GM13976 (cell line): Measurements from ENCODE around the gene ERC2.

Experiments
- DNase-seq: peaks from one replicate; pipeline ENCODE4 v3.0.0; 2012; ENCODE audit warnings: low spot score
- in situ Hi-C: fragments of 300-500 bp; cut with MboI; formaldehyde crosslinking; loops from one replicate; pipeline ENCODE4 v1.12.0; 2022; ENCODE audit warnings: low sequenced_read_pairs, mixed read lengths, inconsistent platforms; ENCODE audit not compliant: unreplicated experiment
- TF ChIP-seq, protein P1 (sequence below): IDR thresholded peaks from 2 replicates; pipeline ENCODE4 v1.5.1; 2012; ENCODE audit warnings: borderline replicate concordance, mild to moderate bottlenecking; ENCODE audit not compliant: insufficient read depth; ENCODE audit errors: extremely low read depth, missing control alignments, control extremely low read depth

The ERC2 gene

DNA sequence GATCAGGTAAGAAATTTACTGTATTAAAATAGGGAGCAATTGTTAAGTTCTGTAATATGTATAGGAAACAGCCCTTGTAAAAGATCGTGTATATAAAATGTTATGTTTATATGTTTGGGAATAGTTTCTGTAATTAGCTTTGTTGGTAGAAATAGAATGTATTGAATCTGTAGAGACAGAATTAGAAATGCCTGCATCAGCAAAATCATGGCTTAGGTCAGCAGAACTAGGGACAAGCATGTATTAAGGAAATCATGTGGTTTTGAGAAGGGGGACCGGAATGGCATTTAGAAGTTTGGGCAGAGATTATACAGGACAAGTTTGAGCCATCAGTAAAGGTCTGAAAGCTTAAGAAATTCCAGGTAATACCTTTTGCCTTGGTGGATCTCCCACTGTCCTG lies 177.9 kb downstream of the ERC2 start:
- TF ChIP-seq, protein P1, sequence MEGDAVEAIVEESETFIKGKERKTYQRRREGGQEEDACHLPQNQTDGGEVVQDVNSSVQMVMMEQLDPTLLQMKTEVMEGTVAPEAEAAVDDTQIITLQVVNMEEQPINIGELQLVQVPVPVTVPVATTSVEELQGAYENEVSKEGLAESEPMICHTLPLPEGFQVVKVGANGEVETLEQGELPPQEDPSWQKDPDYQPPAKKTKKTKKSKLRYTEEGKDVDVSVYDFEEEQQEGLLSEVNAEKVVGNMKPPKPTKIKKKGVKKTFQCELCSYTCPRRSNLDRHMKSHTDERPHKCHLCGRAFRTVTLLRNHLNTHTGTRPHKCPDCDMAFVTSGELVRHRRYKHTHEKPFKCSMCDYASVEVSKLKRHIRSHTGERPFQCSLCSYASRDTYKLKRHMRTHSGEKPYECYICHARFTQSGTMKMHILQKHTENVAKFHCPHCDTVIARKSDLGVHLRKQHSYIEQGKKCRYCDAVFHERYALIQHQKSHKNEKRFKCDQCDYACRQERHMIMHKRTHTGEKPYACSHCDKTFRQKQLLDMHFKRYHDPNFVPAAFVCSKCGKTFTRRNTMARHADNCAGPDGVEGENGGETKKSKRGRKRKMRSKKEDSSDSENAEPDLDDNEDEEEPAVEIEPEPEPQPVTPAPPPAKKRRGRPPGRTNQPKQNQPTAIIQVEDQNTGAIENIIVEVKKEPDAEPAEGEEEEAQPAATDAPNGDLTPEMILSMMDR = no peak
- no peak for DNase-seq
- in situ Hi-C loops = no loop called here

DNA sequence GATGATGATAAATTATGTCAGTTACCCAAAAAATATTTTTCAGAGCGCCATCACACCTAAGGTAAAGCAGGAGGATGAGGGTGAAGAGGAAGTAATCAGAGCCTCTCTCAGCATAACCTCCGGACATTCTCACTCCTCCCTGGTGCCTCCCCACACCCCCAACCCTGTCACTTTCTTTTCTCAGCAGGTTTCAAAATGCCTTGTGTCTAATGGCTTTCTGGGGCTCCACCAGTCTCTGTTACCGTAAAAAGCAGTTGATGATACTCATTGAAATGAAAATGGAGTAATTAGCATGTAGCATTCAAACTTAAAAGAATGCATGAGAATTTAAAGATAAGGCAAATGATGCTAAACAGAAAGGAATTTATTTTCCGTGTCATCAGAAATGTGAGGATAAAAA lies 180.0 kb downstream of the ERC2 start:
- in situ Hi-C loops = no loop called here
- no peak for DNase-seq
- TF ChIP-seq, protein P1 = no peak

DNA sequence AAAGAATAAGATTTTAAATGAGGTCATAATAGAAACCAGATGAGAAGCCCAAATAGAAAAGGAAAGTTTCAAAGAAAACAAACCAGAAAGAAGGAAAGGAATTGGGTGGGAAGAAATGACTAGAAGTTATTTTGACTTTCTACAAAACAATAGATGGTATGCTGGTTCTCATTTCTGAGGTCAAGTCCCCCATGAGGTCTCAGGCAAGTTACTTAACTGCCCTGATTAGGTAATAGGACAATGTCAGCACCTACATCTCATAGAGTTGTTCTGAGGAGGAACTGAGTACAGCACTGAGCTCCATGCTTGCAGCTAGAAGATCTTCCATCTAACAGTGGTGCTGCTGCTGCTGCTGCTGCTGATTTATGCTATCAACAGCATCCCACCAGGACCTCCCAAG lies 185.9 kb downstream of the ERC2 start:
- TF ChIP-seq, protein P1 = no peak
- DNase-seq = no peak
- in situ Hi-C loops = no loop called here

DNA sequence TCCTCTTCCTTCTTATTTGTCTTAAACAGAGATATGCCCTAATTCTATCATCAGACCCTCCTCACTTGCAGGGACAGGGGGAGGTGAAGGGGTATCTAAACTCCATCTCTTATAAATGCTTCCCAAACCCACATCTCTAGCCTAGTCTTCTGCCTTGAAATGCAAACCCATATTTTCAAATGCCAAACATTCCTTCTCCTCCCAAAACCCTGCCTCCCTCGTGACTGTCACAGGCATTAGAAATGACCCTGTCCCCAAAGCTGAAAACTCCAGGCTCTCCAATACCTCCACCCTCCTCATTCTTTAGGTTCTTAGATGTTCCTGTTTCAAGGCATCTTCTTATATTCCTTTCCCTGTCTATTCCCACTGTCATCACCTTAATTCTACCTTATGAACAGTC lies 191.0 kb downstream of the ERC2 start:
- in situ Hi-C loops = no loop called here
- DNase-seq = no peak
- TF ChIP-seq, protein P1 = no peak

DNA sequence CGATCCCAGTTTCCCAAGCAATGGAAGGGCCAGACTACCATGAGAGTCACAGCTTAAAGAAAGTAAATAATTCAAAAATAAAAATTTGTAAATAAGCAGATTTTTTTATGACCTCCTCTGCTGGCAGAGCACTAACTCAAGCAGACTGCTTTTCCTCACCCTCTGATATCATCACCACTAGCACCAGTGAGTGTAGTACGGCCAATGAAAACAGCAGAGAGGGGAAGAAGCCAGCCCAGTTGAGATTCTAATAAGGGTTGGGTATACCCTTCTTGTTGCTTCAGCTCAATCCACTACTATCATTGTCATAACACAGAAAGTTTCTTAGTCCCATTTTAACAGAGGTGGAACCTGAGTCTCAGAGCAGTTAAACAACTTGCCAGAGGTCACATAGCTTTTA lies 193.1 kb downstream of the ERC2 start:
- DNase-seq = no peak
- in situ Hi-C loops = no loop called here
- TF ChIP-seq, protein P1 = no peak

DNA sequence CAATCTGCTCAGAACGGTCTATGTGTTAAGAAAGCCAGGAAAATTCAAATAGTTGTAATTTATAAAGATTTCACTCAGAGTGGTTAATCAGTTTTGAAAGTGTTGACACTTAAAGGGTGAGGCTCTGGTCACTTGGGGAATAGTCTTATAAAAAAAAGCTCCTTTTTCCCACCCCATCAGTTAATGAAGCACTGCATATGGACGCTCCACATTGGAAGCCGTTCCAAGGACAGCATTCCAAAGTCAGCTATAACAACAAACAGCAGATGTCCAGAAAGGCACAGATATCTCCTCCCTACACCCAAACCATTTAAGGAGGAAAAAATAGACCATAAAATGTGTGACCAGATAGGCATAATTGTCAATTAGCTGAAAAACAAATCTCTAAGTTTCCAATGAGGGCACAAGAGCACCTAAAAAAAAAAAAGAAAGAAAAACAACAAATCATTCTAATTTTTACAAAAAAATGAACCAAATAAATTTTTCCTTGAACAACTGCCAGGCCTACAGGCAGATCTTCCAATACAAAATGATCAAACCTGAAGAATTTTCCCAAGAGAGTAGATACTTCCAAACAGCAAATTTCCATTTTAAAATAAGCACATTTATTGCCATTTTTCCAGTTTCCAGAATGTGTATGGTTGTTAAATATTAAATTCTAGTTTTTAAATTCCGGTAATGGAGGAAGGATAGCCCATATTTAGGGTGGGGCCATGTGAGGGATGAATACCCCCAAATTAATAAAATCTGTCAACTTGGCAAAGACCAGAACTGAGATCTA lies 198.3 kb downstream of the ERC2 start:
- in situ Hi-C loops = loop anchor here (25.0 kb wide), 2 partner anchors 783 to 1408 kb away; partner anchors contain the start of gene WNT5A
- TF ChIP-seq, protein P1 = no peak
- DNase-seq = no peak
